ENCODE measurements around the gene TMPRSS6. TPM values are rescaled to one million over a fixed set of nuclear protein-coding genes. Genes with fewer than 3 reads are reported as not detected.
A peak's percentile ranks its signal among the peaks of the same experiment; 100 is the strongest.

The TMPRSS6 gene
- total and polyA plus RNA-seq, 2 of the 13 experiments (the other 11 are each of a cell fraction or from before 2014, with no cell fraction given), result 4.2 to 4.8 TPM

GRCh38 chr22:37109242-37109917 lies at the start of gene TMPRSS6 (continued):
- TF ChIP-seq FUBP1 (CRISPR knock-in tag; IDR thresholded peaks at IDR 0.05; ENCODE audit: borderline replicate concordance) (no peak), ZNF501 (CRISPR knock-in tag; IDR thresholded peaks at IDR 0.05) (0 out of 2 replicates have a peak, but pooled peaks have one; percentile 6), ZNF710 (CRISPR knock-in tag; IDR thresholded peaks at IDR 0.05; ENCODE audit: borderline replicate concordance) (peak; percentile 87; the same call in 1 of the 2 replicates), SIX4 (CRISPR knock-in tag; IDR thresholded peaks at IDR 0.05) (no peak), ZNF10 (CRISPR knock-in tag; IDR thresholded peaks at IDR 0.05; ENCODE audit: borderline replicate concordance, low read depth) (no peak), ZZZ3 (CRISPR knock-in tag; IDR thresholded peaks at IDR 0.05; ENCODE audit: borderline replicate concordance) (no peak; the same call in 1 of the 2 replicates), HNF4G (IDR thresholded peaks at IDR 0.05; ENCODE audit: borderline replicate concordance, low read depth, low read length) (peak; percentile 52; the same call in 1 of the 2 replicates), HNF4G (CRISPR knock-in tag; IDR thresholded peaks at IDR 0.05; ENCODE audit: borderline replicate concordance, low read depth) (peak; percentile 68; the same call in 1 of the 2 replicates), ZIK1 (CRISPR knock-in tag; IDR thresholded peaks at IDR 0.05; ENCODE audit: borderline replicate concordance, low read depth) (no peak), ZNF33B (CRISPR knock-in tag; IDR thresholded peaks at IDR 0.05) (no peak), MXD3 (CRISPR knock-in tag; IDR thresholded peaks at IDR 0.05) (0 out of 2 replicates have a peak, but pooled peaks have one; percentile 45), HNF4A (CRISPR knock-in tag; IDR thresholded peaks at IDR 0.05) (peak; percentile 85), CBFB (CRISPR knock-in tag; IDR thresholded peaks at IDR 0.05) (no peak), ZNF609 (CRISPR knock-in tag; IDR thresholded peaks at IDR 0.05; ENCODE audit: borderline replicate concordance) (peak; percentile 73; the same call in 1 of the 2 replicates), SNAPC2 (CRISPR knock-in tag; IDR thresholded peaks at IDR 0.05) (no peak), ISX (CRISPR knock-in tag; conservative IDR thresholded peaks at IDR 0.05) (no peak), ZNF326 (CRISPR knock-in tag; IDR thresholded peaks at IDR 0.05; ENCODE audit: borderline replicate concordance) (no peak), RAD21 (CRISPR knock-in tag; IDR thresholded peaks at IDR 0.05) (peak; percentile 55), ZNF414 (CRISPR knock-in tag; IDR thresholded peaks at IDR 0.05) (no peak)
